ENCODE data around the gene OPRM1. TPM values are rescaled to one million over a fixed set of nuclear protein-coding genes. Genes with fewer than 3 reads are reported as not detected.

Gene OPRM1
- total RNA-seq, 1 experiment from 2014 or later: not detected

DNA sequence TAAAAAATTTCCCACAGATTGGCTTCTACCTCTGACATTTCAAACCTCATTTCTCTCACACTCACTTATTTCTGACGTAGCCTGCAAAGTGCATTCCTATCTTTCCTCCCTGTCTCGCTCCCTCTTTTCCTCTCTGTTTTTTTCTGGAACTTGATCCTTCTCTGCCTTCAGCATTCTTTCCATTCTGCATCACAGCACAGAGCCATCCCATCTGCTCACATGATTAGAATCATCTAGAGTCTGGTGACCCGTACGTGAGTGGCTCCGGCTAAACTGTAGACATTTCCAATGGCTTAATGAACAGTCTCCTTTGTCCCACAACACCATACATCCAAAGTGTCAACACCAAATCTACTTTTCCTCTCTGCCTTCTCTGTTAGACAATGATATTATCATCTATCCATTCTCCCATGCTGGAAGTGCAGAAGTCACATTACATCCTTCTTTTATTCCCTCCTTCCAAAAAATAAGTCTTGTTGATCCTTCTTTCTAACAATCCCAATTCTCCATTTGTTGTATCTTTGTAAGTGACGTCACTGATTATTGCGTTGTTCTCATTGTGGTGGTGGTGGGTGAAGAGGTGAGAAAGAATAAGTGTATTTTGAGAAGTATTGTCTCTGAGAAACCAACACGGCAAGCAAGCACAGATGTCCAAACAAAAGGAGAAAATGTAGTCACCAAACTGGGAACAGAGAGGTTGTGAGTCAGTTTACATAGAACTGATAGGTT is 41.6 kb downstream of the OPRM1 start:
- Histone ChIP-seq H3K9me3 (ENCODE audit: control insufficient read depth in 1 of 2, insufficient read depth in 1 of 2, low read depth in 1 of 2, low read length in 2 of 2) (no peaks in the 10 kb centered on the region), H2AFZ (ENCODE audit: low read depth, low read length, poor library complexity, severe bottlenecking) (no peak overlapping the region), H3K4me2 (ENCODE audit: low read length) (no peak overlapping the region), H3K27ac (ENCODE audit: low read depth, low read length) (no peak overlapping the region), H3K27me3 (ENCODE audit: insufficient read depth, low read length) (peaks cover 3% of the 10 kb centered on the region; the same call in 1 of the 2 replicates), H3K79me2 (ENCODE audit: insufficient read depth, low read length) (no peaks in the 10 kb centered on the region), H3K9me2 (ENCODE audit: insufficient read depth) (0 out of 2 replicates have a peak, but pooled peaks cover 3% of the 10 kb centered on the region), H3K9ac (ENCODE audit: low read length) (no peak overlapping the region), H3K36me3 (ENCODE audit: control insufficient read depth in 1 of 2, insufficient read depth in 2 of 2, low read length in 2 of 2) (no peaks in the 10 kb centered on the region), H3K4me3 (replicated peaks in 1 of 2; ENCODE audit: low read depth in 1 of 2, low read length in 2 of 2) (no peak overlapping the region), H4K20me1 (ENCODE audit: insufficient read depth) (no peaks in the 10 kb centered on the region), H3K4me1 (ENCODE audit: control insufficient read depth in 1 of 2, insufficient read depth in 2 of 2, low read length in 2 of 2) (no peaks in the 10 kb centered on the region)
- intact Hi-C loops (cut with micrococcal nuclease): no loop called here
- CTCF ChIA-PET: no interaction called here
- no peak for DNase-seq (ENCODE audit: low read depth, low spot score)
- RAD21 ChIA-PET (ENCODE audit: low non-redundant PET in 1 of 2, low total read pairs in 2 of 2, uncharacterized antibody in 2 of 2, unreplicated experiment in 2 of 2): no interaction called here
- TF ChIP-seq, protein P1, sequence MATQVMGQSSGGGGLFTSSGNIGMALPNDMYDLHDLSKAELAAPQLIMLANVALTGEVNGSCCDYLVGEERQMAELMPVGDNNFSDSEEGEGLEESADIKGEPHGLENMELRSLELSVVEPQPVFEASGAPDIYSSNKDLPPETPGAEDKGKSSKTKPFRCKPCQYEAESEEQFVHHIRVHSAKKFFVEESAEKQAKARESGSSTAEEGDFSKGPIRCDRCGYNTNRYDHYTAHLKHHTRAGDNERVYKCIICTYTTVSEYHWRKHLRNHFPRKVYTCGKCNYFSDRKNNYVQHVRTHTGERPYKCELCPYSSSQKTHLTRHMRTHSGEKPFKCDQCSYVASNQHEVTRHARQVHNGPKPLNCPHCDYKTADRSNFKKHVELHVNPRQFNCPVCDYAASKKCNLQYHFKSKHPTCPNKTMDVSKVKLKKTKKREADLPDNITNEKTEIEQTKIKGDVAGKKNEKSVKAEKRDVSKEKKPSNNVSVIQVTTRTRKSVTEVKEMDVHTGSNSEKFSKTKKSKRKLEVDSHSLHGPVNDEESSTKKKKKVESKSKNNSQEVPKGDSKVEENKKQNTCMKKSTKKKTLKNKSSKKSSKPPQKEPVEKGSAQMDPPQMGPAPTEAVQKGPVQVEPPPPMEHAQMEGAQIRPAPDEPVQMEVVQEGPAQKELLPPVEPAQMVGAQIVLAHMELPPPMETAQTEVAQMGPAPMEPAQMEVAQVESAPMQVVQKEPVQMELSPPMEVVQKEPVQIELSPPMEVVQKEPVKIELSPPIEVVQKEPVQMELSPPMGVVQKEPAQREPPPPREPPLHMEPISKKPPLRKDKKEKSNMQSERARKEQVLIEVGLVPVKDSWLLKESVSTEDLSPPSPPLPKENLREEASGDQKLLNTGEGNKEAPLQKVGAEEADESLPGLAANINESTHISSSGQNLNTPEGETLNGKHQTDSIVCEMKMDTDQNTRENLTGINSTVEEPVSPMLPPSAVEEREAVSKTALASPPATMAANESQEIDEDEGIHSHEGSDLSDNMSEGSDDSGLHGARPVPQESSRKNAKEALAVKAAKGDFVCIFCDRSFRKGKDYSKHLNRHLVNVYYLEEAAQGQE (IDR thresholded peaks at IDR 0.05; ENCODE audit: low read depth): no peak
- TF ChIP-seq SP1 (IDR thresholded peaks at IDR 0.05; ENCODE audit: low read depth): no peak
- no peak for TF ChIP-seq FOSL1 (IDR thresholded peaks at IDR 0.05; ENCODE audit: low read depth)
- TF ChIP-seq, protein P2, sequence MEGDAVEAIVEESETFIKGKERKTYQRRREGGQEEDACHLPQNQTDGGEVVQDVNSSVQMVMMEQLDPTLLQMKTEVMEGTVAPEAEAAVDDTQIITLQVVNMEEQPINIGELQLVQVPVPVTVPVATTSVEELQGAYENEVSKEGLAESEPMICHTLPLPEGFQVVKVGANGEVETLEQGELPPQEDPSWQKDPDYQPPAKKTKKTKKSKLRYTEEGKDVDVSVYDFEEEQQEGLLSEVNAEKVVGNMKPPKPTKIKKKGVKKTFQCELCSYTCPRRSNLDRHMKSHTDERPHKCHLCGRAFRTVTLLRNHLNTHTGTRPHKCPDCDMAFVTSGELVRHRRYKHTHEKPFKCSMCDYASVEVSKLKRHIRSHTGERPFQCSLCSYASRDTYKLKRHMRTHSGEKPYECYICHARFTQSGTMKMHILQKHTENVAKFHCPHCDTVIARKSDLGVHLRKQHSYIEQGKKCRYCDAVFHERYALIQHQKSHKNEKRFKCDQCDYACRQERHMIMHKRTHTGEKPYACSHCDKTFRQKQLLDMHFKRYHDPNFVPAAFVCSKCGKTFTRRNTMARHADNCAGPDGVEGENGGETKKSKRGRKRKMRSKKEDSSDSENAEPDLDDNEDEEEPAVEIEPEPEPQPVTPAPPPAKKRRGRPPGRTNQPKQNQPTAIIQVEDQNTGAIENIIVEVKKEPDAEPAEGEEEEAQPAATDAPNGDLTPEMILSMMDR (IDR thresholded peaks at IDR 0.05 in 2 of 3, conservative IDR thresholded peaks at IDR 0.05 in 1 of 3; ENCODE audit: borderline replicate concordance in 1 of 3, insufficient read depth in 1 of 3, low read depth in 2 of 3, low read length in 2 of 3): no peak
- TF ChIP-seq EZH2 (IDR thresholded peaks at IDR 0.05): no peak
- TF ChIP-seq EZH2phosphoT487 (IDR thresholded peaks at IDR 0.05; ENCODE audit: borderline replicate concordance): no peak
- TF ChIP-seq, protein P3, sequence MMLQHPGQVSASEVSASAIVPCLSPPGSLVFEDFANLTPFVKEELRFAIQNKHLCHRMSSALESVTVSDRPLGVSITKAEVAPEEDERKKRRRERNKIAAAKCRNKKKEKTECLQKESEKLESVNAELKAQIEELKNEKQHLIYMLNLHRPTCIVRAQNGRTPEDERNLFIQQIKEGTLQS (IDR thresholded peaks at IDR 0.05): no peak
- TF ChIP-seq CEBPB (IDR thresholded peaks at IDR 0.05; ENCODE audit: low read depth): no peak
- TF ChIP-seq JUND (IDR thresholded peaks at IDR 0.05): no peak
- TF ChIP-seq SRF (IDR thresholded peaks at IDR 0.05; ENCODE audit: low read depth): no peak
- no peak for ATAC-seq
- BruUV-seq (replicated peaks): no TSS peak
- POLR2A ChIA-PET: no interaction called here
